GM12875 (cell line): ENCODE measurements around the gene C4orf33.

Experiments used
- H3K4me3 ChIP-seq: one replicate; pipeline ENCODE4 v1.5.1; 2011; ENCODE audit warnings: low read depth, low read length, control low read depth
- CTCF ChIP-seq: IDR thresholded peaks from 2 replicates; pipeline ENCODE4 v1.5.1; 2011; ENCODE audit warnings: low read depth, mild to moderate bottlenecking, control low read depth, inconsistent platforms, low read length, moderate library complexity, borderline replicate concordance; ENCODE audit not compliant: insufficient read depth

The C4orf33 gene

GRCh38 chr4:129163427-129163826 is 67.5 kb downstream of the C4orf33 start:
- no peak overlapping the region for H3K4me3 ChIP-seq
- TF ChIP-seq CTCF = no peak

- H3K4me3 ChIP-seq = no peak overlapping the region
- no peak for TF ChIP-seq CTCF
Observed at GRCh38 chr4:129164243-129164642, 68.3 kb downstream of the C4orf33 start.
